GDM1 (cell line): ENCODE measurements around the gene ZNF287.

Source experiments
- DNase-seq: peaks from one replicate; lab custom pipeline; 2025; lab: John Stamatoyannopoulos, UW

The ZNF287 gene

DNA sequence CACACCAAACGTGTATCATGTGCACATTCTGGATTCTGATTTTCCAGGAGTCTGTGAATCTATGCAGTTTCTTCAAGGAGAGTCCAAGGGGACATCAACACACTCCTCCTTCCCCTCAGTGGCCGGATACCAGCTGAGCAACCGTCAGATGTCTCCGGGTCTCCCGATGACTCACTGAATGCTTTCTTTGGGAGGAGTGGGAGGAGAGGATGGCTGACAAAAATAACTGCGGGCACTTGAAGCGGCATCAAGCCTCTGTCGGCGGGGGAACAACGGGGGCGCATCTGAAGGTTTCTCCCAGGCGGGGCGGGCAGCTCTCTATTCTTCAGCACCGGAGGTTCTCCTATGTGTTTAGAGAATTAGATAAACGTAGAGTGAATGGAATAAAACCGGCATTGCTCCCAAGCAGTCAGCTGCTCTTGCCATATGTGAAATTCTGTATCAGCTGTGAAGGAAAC lies 52.4 kb downstream of the ZNF287 start:
- DNase-seq = peak; percentile 9

- no peak for DNase-seq
Measured at GRCh38 chr17:16515933-16516332, 53.1 kb downstream of the ZNF287 start.

DNA sequence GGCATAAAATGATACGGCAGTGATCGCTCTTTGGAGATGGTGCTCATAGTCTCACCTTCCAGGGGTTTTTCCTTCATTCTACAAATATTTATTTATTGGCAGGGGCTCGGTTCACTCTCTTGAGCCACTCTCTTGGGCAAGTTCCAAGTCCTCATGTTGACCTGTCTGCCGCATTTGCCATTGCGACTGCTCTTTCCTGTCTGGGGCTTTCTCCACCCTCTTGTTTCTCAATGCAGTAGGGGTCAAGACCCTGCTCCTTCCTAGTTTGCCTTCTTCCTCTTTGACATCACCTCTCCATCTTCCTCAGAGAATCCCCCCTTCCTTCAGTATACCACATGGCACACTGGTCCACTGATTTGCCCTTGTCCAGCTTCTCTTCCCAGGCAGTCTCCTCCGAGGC lies 55.1 kb downstream of the ZNF287 start:
- DNase-seq = no peak

GRCh38 chr17:16512011-16512410 lies 57.0 kb downstream of the ZNF287 start:
- DNase-seq = no peak

DNA sequence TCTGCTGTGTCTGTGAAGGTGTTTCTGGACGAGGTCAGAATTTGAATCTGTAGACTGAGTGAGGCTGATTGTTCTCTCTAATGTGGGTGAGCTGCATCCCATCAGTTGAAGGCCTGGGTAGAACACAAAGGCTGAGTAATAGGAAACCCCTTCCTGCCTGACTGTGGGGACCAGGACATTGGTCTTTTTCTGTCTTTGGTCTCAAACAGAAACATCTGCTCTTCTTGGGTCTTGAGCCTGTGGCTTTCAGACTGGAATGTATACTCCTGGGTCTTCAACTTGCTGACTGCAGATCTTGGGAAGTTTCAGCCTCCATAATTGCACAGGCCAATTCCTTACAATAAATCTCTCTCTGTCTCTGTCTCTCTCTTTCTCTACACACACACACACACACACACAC lies 57.4 kb downstream of the ZNF287 start:
- no peak for DNase-seq

DNA sequence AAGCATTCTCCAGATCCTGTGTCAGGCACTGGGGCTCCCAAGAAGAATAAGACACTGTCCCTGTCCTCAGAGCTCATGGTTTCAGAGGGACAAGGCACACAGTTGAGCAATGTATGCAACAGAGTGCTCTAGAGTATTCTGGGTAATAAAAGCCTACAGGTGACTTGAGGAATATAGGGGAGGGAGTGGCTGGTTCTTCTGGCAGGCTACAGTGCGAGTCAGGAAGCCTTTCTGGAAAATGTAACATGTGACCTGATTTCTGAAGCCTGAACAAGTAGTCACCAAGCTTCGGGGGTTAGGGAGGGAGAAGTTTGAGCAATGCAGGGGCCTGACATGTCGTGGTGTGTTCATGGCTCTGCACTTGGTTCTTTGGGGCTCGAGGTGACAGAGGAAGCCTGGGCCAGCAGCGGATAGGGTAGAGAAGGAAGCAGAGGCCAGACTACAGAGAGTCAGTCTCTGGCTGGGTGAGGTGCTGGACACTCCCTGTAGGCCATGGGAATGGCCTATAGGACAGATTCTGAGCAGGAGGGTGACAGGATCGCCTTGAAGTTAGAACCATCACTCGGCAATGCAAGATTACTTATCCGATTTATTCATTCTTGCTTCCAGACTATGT lies 61.0 kb downstream of the ZNF287 start:
- no peak for DNase-seq

GRCh38 chr17:16506188-16506587 lies 62.8 kb downstream of the ZNF287 start:
- DNase-seq = no peak

DNA sequence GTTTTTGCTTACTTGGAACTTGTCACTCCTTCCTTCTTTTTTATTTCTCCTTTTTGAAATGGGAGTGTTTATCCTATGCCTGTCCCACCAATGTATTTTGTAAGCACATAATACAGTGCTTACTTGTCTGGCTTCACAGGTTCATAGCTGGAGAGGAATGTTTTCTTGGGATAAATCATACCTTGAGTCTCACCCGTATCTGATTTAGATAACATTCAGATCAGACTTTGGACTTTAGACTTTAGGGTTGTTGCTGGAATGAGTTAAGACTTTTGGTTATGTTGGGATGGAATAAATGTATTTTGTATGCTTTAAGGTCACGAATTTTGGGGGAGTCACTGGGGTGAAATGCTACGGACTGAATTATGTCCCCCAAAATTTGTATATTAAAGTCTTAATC lies 64.0 kb downstream of the ZNF287 start:
- DNase-seq = no peak
